NCI-H82 treated with DMSO at 0.1 percent for 48 hours (cell line): ENCODE measurements around the gene HLA-DOB.
A peak's percentile ranks its signal among the peaks of the same experiment; 100 is the strongest.
"Not testable (repeated sequence)": the region's sequence is repeated elsewhere in the genome, so short reads cannot be mapped to it uniquely, and the experiment has no call there.

Source experiments
- DNase-seq: peaks from one replicate; lab custom pipeline; 2025; ENCODE audit not compliant: unreplicated experiment; lab: John Stamatoyannopoulos, UW

Gene HLA-DOB

DNA sequence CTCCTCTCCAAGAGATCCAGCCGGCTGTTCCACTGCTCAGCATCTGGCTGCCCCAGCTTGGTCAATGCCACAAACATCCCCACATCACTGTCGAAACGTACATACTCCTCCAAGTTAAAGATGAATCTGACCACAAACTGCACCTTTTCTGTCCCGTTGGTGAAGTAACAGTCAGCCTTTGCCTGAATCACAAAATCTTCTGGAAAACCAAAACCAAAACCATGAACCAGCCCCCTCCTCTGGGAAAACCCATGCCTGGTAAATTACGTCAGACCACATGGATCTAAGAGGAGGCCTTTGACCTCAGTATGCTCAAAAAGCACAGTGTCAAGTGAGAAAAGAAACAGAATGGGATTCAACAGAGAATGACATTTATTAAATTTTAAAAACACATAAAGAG, 1.7 kb downstream of the HLA-DOB start:
- no peak for DNase-seq

GRCh38 chr6:32814145-32814544, 2.7 kb downstream of the HLA-DOB start:
- no peak for DNase-seq

DNA sequence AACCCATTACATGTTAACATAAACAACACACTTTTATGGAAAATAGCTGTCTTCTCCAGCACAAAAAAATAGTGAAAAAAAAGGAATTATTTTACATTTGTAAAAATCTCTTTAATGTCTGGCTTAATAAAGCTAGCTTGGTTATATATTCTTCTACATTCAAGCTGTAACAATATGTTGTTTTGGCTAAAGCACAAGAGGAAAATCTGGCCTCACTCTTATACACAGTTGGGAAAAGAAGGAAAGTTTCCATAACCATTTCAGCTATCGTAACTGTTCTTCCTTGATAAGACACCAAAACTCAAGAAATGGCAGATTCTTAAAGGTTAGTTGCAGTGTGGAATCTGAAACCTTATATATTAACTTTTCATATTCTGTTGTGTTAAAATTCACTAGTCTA, 7.6 kb downstream of the HLA-DOB start:
- DNase-seq: no peak

DNA sequence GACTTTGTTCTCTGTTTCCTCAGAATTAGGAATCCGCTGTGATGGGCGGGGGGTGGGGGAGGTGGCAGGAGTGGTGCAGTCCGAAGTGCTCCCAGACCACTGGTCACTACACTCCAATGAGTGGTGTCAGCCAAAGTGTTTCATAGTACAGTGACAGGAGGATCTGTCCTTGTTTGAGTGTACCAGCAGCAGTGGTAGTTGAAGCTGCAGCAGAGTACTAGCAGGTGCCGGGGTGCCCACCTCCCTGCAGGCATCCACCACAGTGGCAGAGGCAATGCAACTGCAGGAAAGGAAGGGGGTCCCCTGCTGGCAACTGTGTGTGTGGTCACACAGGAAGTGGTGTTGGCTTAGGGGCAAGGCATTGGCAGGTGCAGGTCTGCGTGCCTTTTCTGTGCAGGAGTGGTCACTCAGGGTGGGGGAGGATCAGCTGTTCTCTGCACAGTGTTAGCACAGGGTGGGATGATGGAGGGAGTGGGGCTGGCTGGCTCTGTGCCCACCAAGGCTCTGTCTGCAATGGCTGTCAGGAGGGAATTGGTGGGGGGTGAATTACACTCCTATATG, 9.7 kb downstream of the HLA-DOB start:
- DNase-seq: no peak

DNA sequence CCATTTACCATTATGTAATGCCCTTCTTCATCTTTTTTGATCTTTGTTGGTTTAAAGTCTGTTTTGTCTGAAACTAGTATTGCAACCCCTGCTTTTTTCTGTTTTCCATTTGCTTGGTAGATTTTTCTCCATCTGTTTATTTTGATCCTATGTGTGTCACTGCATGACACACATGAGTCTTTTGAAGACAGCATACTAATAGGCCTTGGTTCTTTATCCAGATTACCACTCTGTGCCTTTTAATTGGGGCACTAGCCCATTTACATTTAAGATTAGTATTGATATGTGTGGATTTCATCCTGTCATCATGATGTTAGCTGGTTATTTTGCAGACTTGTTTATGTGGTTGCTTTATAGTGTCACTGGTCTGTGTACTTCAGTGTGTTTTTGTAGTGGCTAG, 11.4 kb downstream of the HLA-DOB start:
- not testable (repeated sequence) for DNase-seq

DNA sequence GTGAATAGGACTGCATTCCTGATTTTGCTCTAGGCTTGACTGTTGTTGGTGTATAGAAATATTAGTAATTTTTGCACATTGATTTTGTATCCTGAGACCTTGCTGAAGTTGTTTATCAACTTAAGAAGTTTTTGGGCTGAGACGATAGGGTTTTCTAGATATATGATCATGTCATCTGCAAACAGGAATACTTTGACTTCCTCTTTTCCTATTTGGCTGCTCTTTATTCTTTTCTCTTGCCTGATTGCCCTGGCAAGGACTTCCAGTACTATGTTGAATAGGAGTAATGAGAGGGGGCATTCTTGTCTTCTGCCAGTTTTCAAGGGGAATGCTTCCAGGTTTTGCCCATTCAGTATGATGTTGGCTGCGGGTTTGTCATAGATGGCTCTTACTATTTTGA, 13.4 kb downstream of the HLA-DOB start:
- no peak for DNase-seq

- no peak for DNase-seq
These were observed 17.1 kb downstream of the HLA-DOB start for GRCh38 chr6:32799740-32800139.

DNA sequence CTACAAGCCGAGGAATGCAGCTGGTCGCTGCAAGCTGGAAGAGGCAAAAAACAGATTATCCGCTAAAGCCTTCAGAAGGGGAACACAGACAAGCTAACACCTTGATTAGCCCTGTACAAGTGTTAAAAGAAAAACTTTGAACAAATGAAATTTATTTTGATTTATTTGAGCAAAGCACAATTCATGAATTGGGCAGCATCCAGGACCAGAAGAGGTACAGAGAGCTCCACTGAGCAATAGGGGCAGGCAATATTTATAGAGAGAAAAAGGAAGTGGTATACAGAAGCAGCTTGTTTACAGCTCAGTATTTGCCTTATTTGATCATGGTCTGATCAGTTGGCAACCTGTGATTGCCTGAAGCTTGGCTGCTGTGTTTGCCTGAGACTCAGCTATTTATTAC, 17.6 kb downstream of the HLA-DOB start:
- DNase-seq: no peak

GRCh38 chr6:32796848-32797776, 19.7 kb downstream of the HLA-DOB start:
- no peak for DNase-seq

DNA sequence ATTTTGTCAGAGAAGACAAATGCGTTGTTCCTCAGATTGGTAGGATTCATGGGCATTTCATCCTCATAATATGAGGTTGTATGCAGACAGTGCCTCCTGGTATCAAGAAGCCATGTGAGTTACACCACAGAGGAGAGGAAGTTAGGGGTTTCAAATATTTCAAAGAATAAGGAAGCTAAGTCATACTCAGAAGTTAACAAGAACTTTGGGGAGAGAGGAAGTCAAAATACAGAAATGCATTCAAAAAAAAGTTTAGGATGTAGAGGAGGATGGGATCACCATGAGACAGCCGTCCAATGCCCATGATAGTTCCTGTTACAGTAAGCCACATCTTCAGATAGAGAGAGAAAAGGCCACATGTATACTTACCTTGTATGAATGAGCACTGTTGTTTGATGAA, 22.3 kb downstream of the HLA-DOB start:
- no peak for DNase-seq

- no peak for DNase-seq
These were observed 23.8 kb downstream of the HLA-DOB start for GRCh38 chr6:32792901-32793435.

GRCh38 chr6:32790306-32790705, 26.5 kb downstream of the HLA-DOB start:
- no peak for DNase-seq

DNA sequence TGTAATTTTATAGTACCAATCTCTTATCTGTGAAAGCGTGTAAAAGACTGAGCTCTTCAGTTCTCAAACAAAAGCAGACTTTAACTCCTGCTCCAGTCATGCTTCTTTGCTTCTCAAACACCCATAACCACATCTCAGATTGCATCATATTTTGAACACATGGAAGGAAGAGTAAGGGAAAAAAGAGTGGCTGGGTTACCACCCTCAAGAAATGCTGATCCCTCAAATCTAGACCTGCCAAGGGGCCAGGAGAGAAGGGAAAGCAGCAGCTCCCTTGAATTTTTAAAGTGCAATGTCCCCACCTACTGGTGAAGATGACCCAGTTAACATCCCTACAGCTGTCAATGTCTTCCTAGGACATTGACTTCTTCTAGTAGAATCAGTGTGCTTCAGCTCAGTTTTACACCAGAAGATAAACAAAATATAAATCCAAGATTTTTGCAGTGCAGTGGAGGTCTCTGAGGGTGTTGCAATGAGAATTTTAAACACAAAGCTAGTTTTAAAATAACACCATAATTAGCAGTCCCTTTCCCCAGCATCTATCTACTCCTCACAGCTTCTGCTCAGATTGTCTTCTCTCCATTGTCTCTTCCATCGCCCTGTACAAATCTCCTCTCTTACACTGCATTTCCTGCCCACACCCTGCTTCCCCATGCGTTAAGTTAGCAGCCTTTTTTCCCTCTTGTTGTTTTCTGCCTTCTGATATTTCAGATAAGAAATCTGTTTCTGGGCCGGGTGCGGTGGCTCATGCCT, 30.8 kb downstream of the HLA-DOB start:
- peak; percentile 35 for DNase-seq

DNA sequence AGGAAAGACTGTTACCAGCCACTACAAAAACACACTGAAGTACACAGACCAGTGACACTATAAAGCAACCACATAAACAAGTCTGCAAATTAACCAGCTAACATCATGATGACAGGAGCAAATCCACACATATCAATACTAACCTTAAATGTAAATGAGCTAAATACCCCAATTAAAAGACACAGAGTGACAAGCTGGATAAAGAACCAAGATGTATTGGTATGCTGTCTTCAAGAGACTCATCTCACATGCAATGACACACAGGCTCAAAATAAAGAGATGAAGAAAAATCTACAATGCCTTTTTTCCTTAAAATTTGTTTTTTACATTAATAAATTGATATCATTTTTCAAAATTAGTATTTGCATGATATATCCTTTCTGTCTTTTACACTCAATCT, 33.9 kb downstream of the HLA-DOB start:
- not testable (repeated sequence) for DNase-seq

- DNase-seq: no peak
These were observed 37.8 kb downstream of the HLA-DOB start for GRCh38 chr6:32779036-32779435.

DNA sequence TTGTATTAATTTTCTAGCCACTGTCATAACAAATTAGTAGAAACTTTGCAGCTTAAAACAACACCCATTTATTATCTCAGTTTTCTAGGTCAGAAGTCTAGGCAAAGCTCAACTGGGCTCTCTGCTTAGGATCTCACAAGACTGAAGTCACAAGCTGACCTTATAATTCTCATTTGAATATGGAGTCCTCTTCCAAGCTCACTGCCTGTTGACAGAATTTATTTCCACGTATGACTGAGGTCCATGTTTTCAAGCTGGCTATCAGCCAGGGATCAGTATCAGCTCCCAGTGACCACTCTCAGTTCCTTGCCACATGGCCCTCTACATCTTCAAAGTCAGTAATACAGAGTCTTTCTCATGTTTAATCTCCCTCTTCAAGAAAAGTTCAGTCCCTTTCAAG, 41.7 kb downstream of the HLA-DOB start:
- no peak for DNase-seq

DNA sequence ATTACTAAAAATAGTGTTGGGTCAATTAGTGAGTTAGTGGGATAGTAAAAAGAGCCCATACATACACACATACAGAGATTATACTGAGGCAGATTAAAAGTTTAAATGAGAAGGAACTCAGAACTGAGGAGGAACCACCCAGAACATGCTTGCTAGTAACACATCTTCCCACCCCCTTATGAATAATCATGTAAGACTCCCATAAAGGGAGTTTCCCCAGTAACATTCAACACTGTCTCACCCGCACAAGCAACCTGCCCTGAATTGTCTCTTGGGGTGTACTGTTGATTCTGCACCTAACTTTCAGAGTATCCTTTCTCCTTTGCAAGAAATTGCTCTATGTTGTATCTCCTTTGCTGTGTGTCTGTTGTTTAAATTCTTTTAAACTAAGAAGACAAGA, 42.4 kb downstream of the HLA-DOB start:
- DNase-seq: no peak

DNA sequence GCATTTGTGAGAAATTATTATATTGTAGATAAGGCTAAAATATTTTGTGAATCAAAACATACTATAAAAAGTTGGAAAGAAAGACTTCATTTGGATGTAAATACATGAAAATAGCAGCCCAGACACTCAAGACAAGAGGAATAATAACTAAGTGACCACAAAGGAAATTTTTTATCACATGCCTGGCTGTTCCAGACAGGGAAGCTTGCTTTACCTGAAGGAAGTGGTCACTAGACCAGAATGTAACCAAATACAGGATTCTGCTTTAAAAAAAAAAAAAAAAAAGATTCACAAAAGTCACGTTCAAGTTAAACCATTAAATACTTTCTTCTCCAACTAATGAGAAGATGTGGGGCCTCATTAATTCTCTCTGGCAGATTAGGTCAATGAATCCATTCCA, 44.1 kb downstream of the HLA-DOB start:
- DNase-seq: no peak

DNA sequence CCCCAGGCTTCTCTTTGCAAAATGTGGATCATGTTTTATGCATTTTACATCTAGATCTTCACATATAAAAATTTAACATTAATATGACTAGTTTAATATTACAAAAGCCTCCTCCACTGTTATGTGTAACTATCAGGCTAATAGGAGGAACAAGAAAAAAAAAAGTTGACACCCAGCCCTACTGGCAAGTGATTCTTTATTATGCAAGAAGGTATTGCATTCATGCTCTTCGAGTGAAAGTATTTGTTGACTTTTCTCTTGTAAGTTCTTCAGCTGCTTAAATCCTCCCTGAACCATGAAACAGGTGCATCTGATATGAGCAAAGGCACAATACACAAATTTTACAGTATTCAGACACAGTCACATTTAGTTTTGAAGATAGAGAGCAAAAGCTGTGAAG, 52.8 kb downstream of the HLA-DOB start:
- DNase-seq: no peak

- no peak for DNase-seq
These were observed 53.4 kb downstream of the HLA-DOB start, which contains the start of gene HLA-DQB2 for GRCh38 chr6:32763421-32763820. Gene HLA-DQB2, minus strand, starts transcription at chr6:32763532. Its CDS starts 62 bp downstream, at chr6:32763470.
